Right cardiac atrium (tissue), 5 donors: ENCODE data around the gene RASEF. TPM values are rescaled to one million over a fixed set of nuclear protein-coding genes. Genes with fewer than 3 reads are reported as not detected.

Experiments
- ATAC-seq, 2 donors: fragments of 200-7000 bp; cut with Tn5 transposase; one replicate each; pipeline versions ENCODE4 v1.8.0 to v1.9.1; 2020; ENCODE audit warnings: moderate library complexity in 2 of 2, mild to moderate bottlenecking in 1 of 2
- DNase-seq, 3 donors: peaks; one replicate each; pipeline ENCODE4 v3.0.0-alpha.2; 2020
- H3K27ac ChIP-seq: one replicate; pipeline ENCODE4 v1.5.1; 2013; ENCODE audit warnings: mild to moderate bottlenecking, low read length, control low read depth, moderate library complexity
- H3K27me3 ChIP-seq: one replicate; pipeline ENCODE4 v1.6.1; 2013; ENCODE audit not compliant: control insufficient read depth, insufficient read depth
- H3K4me1 ChIP-seq: one replicate; pipeline ENCODE4 v1.6.1; 2013; ENCODE audit warnings: low read length; ENCODE audit not compliant: control insufficient read depth, insufficient read depth
- H3K4me3 ChIP-seq: one replicate; pipeline ENCODE4 v1.5.1; 2013; ENCODE audit warnings: low read length, control low read depth
- H3K9me3 ChIP-seq: one replicate; pipeline ENCODE4 v1.6.1; 2013; ENCODE audit warnings: low read length; ENCODE audit not compliant: control insufficient read depth
- WGBS: extraction: QIAGEN DNeasy Blood & Tissue Kit; methylation state at CpG from one replicate; pipeline ENCODE4 v1.1.7; 2013; 5-methylcytosine and 5-hydroxymethylcytosine counted together
- intact Hi-C, 4 donors: fragments of 100-400 bp; cut with DNase I; formaldehyde crosslinking; loops; one replicate each; pipeline versions ENCODE4 v1.11.0 to v1.14.0; 2022 to 2023
- polyA plus RNA-seq: library from polyadenylated mRNA; stranded (reverse); fragments of 200-250 nt; gene quantifications from one replicate; pipeline ENCODE4 v1.2.3, GENCODE V29; 2013
- total RNA-seq, 4 donors: library from RNA; stranded (reverse); fragmentation: NEBNext Ultra II Directional; extraction: Animal tissue kit (Norgen Biotek cat#: 25700); gene quantifications; one replicate each; pipeline ENCODE4 v1.2.1, GENCODE V29; 2021
- donor health status: healthy with polysubstance abuse.
- donor health status: DM: no; HTN: yes; CAD: no.
- donor health status: DM: no; HTN: no; CAD: no.
- donor health status: DM: no; HTN: yes; CAD: no; lungs with severe emphysema.
- donor health status: DM: yes; HTN: yes; CAD: no.

RASEF gene
- total and polyA plus RNA-seq, 5 donors, result 0.02 to 0.17 (median 0.15) TPM; not detected in 2

GRCh38 chr9:82997476-82998140 lies 65.3 kb downstream of the RASEF start:
- H3K4me3 ChIP-seq, result no peak overlapping the region
- H3K9me3 ChIP-seq, result no peaks in the 10 kb centered on the region
- intact Hi-C loops, result no loop called here
- no peaks in the 10 kb centered on the region for H3K27me3 ChIP-seq
- no peaks in the 10 kb centered on the region for H3K4me1 ChIP-seq
- ATAC-seq (no peak), DNase-seq (no peak)
- no peak overlapping the region for H3K27ac ChIP-seq
- 89% methylated on average over 6 of the region's 6 CpGs for WGBS

GRCh38 chr9:82996941-82997340 lies 66.0 kb downstream of the RASEF start:
- intact Hi-C loops, result no loop called here
- Histone ChIP-seq H3K4me3 (no peak overlapping the region), H3K27ac (no peak overlapping the region), H3K4me1 (no peaks in the 10 kb centered on the region), H3K9me3 (no peaks in the 10 kb centered on the region), H3K27me3 (no peaks in the 10 kb centered on the region)
- WGBS, result 87% methylated on average over 4 of the region's 4 CpGs
- ATAC-seq (no peak), DNase-seq (no peak)

GRCh38 chr9:82993856-82994605 lies 68.9 kb downstream of the RASEF start:
- Histone ChIP-seq H3K9me3 (no peaks in the 10 kb centered on the region), H3K27me3 (no peaks in the 10 kb centered on the region), H3K27ac (no peak overlapping the region), H3K4me1 (no peaks in the 10 kb centered on the region), H3K4me3 (no peak overlapping the region)
- whole genome bisulfite sequencing, result 88% methylated on average over 8 of the region's 8 CpGs
- ATAC-seq, result no peak
- DNase-seq, result no peak
- intact Hi-C loops, result no loop called here

GRCh38 chr9:82991671-82992070 lies 71.3 kb downstream of the RASEF start:
- no peak for DNase-seq
- no peaks in the 10 kb centered on the region for H3K27me3 ChIP-seq
- H3K27ac ChIP-seq, result no peak overlapping the region
- WGBS, result 38% methylated on average over 2 of the region's 2 CpGs
- no peak overlapping the region for H3K4me3 ChIP-seq
- ATAC-seq, result no peak
- intact Hi-C loops, result no loop called here
- H3K9me3 ChIP-seq, result no peaks in the 10 kb centered on the region
- no peaks in the 10 kb centered on the region for H3K4me1 ChIP-seq

- intact Hi-C loops, result no loop called here
- H3K27ac ChIP-seq, result no peak overlapping the region
- WGBS, result 56% methylated on average over 4 of the region's 4 CpGs
- no peaks in the 10 kb centered on the region for H3K27me3 ChIP-seq
- H3K4me1 ChIP-seq, result no peaks in the 10 kb centered on the region
- no peak overlapping the region for H3K4me3 ChIP-seq
- no peaks in the 10 kb centered on the region for H3K9me3 ChIP-seq
- no peak for DNase-seq
- ATAC-seq, result no peak
Measured at GRCh38 chr9:82989929-82990328, 73.0 kb downstream of the RASEF start.

DNA sequence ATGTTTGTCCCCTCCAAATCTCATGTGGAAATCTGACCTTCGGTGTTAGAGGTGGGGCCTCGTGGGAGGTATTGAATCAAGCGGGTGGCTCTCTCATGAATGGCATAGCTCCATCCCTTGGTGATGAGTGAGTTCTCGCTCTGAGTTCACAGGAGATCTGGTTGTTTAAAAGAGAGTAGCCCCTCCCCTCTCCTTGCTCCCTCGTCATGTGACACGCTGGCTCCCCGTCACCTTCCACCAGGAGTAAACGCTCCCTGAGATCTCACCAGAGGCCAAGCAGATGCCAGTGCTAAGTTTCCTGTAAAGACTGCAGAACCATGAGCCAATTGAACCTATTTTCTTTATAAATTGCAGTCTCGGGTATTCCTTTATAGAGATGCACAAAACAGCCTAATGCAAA lies 74.5 kb downstream of the RASEF start:
- intact Hi-C loops, result no loop called here
- Histone ChIP-seq H3K4me1 (no peaks in the 10 kb centered on the region), H3K27me3 (no peaks in the 10 kb centered on the region), H3K9me3 (no peaks in the 10 kb centered on the region), H3K4me3 (no peak overlapping the region), H3K27ac (no peak overlapping the region)
- WGBS, result 88% methylated on average over 9 of the region's 9 CpGs
- ATAC-seq, result no peak
- no peak for DNase-seq

DNA sequence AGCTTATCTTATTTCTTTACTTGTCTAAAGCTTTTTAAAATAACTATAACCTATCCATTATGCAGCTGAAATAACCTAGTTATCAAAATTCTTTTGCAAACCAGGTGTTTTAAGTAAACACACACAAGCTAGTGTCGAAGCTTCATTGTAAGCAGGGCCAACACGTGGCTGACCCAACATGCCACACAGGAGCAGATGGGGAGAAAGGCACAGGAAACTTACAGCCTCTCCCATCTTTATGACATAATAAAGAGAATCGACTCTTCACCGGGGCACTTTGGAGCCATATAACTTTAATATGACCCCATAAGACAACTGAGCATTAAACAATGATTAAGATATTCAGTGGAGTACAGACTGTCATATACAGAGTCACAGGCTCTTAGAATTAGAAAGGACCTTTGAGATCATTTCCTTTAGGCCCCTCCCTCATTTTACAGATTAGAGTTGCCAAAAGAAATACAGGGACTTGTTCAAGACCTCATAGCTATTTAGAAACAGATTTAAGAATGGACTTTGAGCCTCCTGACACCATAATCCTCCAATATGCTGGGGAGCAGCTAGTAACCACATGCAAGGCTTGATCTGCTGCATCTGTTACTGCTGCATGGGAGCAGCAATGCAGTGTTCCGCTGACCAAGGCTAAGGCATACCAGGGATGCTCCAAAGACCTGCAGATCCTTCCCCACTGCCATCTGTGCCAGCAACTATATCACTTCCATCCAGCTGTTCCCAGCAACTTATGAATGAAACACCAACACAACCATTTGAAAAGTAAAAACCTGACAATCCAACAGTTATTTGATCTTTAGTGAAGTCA lies 75.4 kb downstream of the RASEF start:
- no peaks in the 10 kb centered on the region for H3K27me3 ChIP-seq
- WGBS, result 75% methylated on average over 5 of the region's 5 CpGs
- H3K27ac ChIP-seq, result no peak overlapping the region
- H3K9me3 ChIP-seq, result no peaks in the 10 kb centered on the region
- no peak overlapping the region for H3K4me3 ChIP-seq
- DNase-seq (no peak), ATAC-seq (no peak)
- intact Hi-C loops, result no loop called here
- H3K4me1 ChIP-seq, result no peaks in the 10 kb centered on the region

DNA sequence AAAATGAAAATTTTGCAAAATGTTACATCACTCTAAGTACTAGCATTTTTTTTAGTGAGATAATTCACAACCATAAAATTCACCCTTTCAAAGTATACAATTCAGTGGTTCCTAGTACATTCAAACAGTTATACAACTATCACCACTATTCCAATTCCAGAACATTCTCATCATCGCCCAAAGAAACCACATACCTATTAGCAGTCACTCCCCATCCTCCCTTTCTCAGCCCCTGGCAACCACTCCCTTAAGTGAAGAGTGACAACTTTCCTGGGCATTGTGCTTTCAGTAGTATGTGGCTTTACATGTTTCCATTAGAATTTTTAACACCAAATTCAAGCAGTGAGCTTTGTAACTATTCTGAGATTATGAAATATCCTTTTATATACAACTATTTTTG lies 81.4 kb downstream of the RASEF start:
- ATAC-seq (no peak), DNase-seq (no peak)
- no peak overlapping the region for H3K4me3 ChIP-seq
- no peaks in the 10 kb centered on the region for H3K27me3 ChIP-seq
- intact Hi-C loops, result no loop called here
- no peaks in the 10 kb centered on the region for H3K9me3 ChIP-seq
- H3K27ac ChIP-seq, result no peak overlapping the region
- WGBS, result 90% methylated on average over 1 of the region's 1 CpG
- H3K4me1 ChIP-seq, result no peaks in the 10 kb centered on the region

DNA sequence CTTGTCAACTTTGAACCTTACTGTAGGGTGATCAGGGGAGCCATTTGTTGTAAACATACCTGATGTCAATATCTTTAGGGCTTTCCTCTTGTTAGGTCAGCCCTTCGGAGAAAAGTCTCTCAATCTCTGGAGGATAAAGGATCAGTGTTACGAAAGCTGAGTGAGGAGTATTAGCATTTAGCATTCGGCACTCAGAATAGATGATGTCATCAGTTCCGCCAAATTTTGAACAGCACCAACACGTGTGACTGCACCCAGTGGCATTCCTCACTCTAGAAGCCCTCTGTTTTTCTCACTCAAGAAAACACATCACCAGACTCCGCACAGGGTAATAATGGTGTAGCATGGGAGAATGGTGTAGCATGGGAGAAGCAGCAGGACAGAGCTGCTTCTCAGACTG lies 87.8 kb downstream of the RASEF start:
- H3K4me3 ChIP-seq, result no peak overlapping the region
- no peak for ATAC-seq
- no peak for DNase-seq
- H3K9me3 ChIP-seq, result no peaks in the 10 kb centered on the region
- WGBS, result 77% methylated on average over 6 of the region's 6 CpGs
- H3K4me1 ChIP-seq, result no peaks in the 10 kb centered on the region
- no peaks in the 10 kb centered on the region for H3K27me3 ChIP-seq
- H3K27ac ChIP-seq, result no peak overlapping the region
- intact Hi-C loops, result no loop called here

DNA sequence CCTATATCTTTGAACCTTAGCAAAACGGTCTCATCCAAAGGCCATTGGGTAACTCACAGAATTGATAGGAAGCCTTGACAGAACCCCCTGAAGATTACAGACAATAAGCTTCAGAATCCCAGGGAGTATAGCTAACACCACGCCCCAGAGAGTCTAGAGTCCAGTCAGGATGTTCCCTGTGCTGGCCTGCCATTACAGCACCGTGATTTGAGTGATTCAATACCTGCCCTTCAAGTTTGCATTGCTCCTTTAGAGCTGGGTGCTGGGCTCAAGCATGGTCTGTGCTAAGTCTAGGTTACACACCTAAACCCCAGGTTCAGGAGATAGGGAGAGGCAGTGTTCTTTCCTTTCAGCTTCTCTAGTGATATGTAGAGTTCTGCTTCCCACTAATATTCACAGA lies 90.5 kb downstream of the RASEF start:
- intact Hi-C loops, result no loop called here
- WGBS, result 88% methylated on average over 3 of the region's 3 CpGs

GRCh38 chr9:82970359-82970758 lies 92.6 kb downstream of the RASEF start:
- ATAC-seq (no peak), DNase-seq (no peak)
- 88% methylated on average over 3 of the region's 3 CpGs for WGBS
- H3K4me1 ChIP-seq, result no peaks in the 10 kb centered on the region
- no peaks in the 10 kb centered on the region for H3K27me3 ChIP-seq
- no peak overlapping the region for H3K4me3 ChIP-seq
- intact Hi-C loops, result no loop called here
- H3K9me3 ChIP-seq, result no peaks in the 10 kb centered on the region
- H3K27ac ChIP-seq, result no peak overlapping the region

More for the DNA sequence above, 90.5 kb downstream of the RASEF start:
- no peak for ATAC-seq
- H3K4me3 ChIP-seq, result no peak overlapping the region
- no peak for DNase-seq
- H3K9me3 ChIP-seq, result no peaks in the 10 kb centered on the region
- no peaks in the 10 kb centered on the region for H3K27me3 ChIP-seq
- H3K4me1 ChIP-seq, result no peaks in the 10 kb centered on the region
- no peak overlapping the region for H3K27ac ChIP-seq
